Activated CD4-positive, alpha-beta T cell treated with anti-CD3 and anti-CD28 coated beads, Interleukin-2, amount 50 U/mL, for 1 hour (primary cell): ENCODE measurements around the gene CYB5B.
A peak's percentile ranks its signal among the peaks of the same experiment; 100 is the strongest.

ENCODE experiments used
- DNase-seq: peaks from one replicate; pipeline ENCODE4 v3.0.0-alpha.2; 2020

The CYB5B gene

GRCh38 chr16:69424053-69424934, at the start of gene CYB5B:
CYB5B (plus strand) TSS chr16:69424619; CDS start chr16:69424684, 65 bp downstream.
- DNase-seq = peak; percentile 95

GRCh38 chr16:69376393-69377059, 47.9 kb upstream of the CYB5B start:
- DNase-seq = no peak

GRCh38 chr16:69378036-69378435, 46.4 kb upstream of the CYB5B start:
- DNase-seq = no peak

GRCh38 chr16:69378760-69379159, 45.7 kb upstream of the CYB5B start:
- DNase-seq = no peak

- no peak for DNase-seq
These were observed 43.2 kb upstream of the CYB5B start for GRCh38 chr16:69381231-69381630.

- no peak for DNase-seq
These were observed 42.0 kb upstream of the CYB5B start for GRCh38 chr16:69382421-69382820.

- no peak for DNase-seq
These were observed 39.4 kb upstream of the CYB5B start for GRCh38 chr16:69384974-69385373.

GRCh38 chr16:69386596-69386995, 37.8 kb upstream of the CYB5B start:
- DNase-seq = no peak

- DNase-seq = no peak
These were observed 30.2 kb upstream of the CYB5B start for GRCh38 chr16:69393898-69394849.

- no peak for DNase-seq
These were observed 28.6 kb upstream of the CYB5B start for GRCh38 chr16:69395859-69396186.

GRCh38 chr16:69396187-69397061, 28.0 kb upstream of the CYB5B start:
- peak; percentile 64 for DNase-seq

- DNase-seq = no peak
These were observed 26.4 kb upstream of the CYB5B start for GRCh38 chr16:69397821-69398521.

- DNase-seq = no peak
These were observed 25.1 kb upstream of the CYB5B start for GRCh38 chr16:69399361-69399760.

- no peak for DNase-seq
These were observed 22.0 kb upstream of the CYB5B start for GRCh38 chr16:69402439-69402838.

GRCh38 chr16:69404275-69404805, 20.1 kb upstream of the CYB5B start:
- DNase-seq = no peak

- no peak for DNase-seq
These were observed 19.1 kb upstream of the CYB5B start for GRCh38 chr16:69405326-69405725.

- no peak for DNase-seq
These were observed 18.7 kb upstream of the CYB5B start for GRCh38 chr16:69405757-69406156.

- no peak for DNase-seq
These were observed 17.6 kb upstream of the CYB5B start for GRCh38 chr16:69406780-69407331.

- no peak for DNase-seq
These were observed 16.6 kb upstream of the CYB5B start for GRCh38 chr16:69407702-69408323.

GRCh38 chr16:69408475-69408874, 15.9 kb upstream of the CYB5B start:
- DNase-seq = no peak
